NCI-H82 (cell line): Measurements from ENCODE around the gene LBR.

ENCODE experiments used
- DNase-seq: peaks from one replicate; lab custom pipeline; 2025; lab: John Stamatoyannopoulos, UW

LBR gene

DNA sequence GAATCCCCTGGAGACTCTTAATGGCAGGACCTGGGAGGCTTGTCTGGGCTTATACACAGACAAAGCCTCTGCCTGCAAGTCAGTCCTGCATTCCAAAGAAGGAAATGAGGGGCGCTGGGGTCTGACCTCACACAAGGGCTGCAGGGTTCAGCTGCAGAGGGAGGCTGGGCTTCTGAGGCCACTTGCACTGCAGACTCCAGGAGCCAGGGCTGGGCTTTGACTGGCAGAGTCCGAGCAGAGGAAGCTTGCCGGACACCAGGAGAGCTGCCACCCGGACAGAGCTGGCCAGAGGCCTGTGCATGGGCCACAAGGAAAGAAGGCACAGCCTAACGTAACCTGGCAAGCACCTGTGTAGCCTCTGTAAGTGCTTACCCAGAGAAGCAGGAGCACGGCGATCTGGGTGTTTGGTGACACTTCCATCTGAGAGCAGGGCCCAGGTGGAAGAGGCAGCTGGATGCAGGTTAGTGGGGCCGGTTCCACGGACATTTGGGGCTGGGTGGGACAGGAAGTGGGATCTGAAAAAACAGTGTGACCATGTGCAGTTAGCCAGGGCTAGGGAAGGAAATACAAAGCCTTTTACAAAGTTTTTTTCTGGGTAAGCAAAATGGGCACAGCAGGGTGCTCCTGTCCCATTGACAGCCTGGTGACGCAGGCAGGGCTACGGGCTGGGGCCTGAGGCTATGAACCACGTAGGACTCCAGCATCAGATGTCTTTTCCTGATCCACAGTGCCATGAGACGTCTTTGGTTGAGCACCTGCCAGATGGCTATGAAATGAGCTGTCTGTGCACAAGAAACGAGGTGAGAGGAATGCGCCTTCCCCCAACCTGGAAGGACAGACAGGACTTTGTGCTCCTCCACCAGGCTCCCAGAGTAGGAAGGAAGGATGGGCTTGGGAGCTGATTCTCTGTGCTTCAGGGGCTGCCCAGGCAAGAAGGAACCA, 37.3 kb upstream of the LBR start:
- peak; percentile 46 for DNase-seq

DNA sequence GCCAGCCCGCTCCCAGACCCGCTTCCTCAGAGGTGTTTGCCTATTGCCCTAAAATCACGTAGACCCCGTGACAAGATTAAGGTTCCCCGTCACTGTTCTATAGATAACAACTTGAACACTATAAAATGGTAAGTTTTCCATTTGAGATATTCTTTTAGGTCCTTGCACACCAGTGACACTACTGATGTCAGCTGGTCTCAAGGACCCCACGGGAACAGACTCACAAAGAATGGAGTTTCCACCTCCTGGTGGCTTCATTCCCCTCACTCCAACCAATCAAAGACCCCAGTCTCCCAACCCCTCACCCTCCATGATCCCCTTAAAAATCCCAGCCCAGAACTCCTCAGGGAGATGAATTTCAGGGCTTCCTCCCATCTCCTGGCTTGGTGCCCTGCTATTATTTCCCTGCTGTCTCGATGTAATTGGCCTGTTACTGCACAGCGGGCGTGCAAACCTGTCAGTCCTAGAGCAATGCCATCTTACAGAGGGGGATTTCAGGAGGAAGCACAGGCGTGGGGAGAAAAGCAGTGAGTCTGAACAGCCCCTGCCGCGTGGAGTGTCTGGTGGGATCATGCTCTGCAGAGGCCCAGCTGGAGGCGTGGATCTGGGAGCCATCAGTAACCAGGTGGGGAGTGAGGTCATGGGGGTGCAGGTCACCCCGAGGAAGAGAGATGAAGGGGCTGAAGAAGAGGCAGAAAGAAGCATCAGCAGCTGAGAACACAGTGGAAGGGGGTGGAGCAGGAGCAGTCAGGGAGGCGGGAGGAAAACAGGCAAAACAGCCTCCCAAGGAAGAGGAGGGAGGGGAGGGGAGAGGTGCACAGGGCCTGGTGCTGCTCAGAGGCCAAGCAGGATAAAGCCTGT, 35.1 kb upstream of the LBR start:
- peak; percentile 73 for DNase-seq

DNA sequence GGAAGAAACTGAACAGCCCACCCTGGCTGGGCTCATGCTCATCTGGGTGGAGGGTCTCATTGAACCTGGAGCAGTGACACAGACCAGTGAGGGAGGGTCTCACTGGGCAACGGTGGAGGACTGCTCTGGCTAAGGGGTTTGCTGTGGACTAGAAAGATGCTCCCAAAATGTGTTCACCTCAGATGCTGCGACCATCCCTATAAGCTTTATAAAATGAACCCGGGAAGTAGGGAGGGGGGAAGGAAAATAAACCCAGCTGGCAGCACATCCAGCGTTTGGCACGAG, 34.5 kb upstream of the LBR start:
- peak; percentile 80 for DNase-seq

DNA sequence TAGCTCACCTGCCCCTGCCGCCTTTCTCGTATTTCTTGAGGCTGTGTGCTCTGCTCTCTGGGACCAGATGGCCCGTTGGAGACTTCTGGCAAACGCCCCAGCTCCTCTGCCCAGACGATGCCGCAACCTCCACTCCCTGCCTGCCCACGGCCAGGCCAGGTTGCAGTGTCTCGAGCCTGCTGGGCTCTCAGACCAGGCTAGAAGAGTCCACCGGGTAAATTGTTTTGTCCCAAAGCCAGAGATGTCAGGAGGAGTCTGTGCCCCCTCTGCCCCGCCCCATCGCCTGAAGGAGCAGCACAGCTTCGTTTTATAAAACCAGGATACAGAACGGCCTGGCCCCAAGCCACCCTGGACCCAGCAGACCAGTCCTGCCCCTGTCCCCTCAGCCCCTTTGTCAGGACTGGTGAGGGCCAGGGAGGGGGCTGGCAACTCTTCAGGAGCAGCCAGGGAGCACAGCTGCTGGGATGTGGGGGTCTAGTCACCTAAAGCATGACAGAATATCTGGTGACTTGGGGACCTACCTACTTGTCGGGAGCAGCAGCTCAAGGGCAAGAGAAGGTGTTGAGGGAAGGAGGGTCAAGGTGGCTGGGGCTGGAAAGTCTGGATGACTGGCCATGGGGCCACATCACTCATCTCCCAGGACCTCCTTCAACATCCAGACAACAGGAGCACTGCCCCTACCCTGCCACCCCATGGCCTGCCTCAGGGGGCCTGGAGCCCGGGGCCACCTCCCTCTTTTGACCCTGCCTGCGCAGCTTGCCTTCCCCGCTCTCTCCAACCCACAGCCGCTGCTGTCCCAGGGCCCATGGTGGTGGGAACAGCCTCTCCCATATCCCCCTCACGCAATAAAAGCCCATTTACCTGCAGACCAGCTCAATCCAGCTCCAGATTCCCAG, 33.9 kb upstream of the LBR start:
- DNase-seq = no peak

DNA sequence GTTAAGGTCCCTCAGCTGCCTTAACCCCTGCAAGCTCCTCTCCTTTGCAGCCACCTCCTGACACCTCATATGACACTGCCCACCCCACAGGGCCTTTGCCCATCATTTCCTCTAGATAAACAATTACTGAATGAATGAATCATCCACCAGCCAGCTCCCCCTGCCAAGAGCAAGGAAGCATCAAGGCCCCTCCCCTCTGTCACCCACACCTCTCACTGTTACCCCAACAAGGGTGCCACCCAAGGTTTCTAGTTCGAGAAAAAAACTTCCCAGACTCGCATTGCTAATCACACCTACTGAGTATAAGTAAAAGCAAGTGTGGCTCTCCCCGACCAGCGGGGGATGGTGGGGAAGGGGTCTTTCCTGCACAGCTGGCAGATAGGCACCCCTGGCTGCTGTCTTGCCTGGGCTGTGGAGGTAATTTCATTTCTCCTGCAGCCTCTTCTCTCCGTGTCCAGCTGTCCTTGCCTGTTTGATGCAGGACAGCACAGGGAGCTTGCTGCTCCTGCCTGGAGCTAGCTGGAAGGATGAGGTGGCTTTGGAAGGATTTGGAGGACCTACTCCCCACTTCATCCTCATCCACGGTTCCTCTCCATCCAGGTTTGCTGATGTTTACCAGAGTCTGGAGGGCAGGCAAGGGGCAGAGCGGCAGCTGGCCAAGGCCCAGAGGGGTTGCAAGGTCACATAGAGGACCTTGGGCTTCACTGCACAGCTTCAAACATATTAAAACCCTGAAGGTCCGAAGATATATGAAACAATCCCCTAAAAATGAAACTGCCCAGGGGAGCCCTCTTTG, 33.1 kb upstream of the LBR start:
- DNase-seq = no peak

DNA sequence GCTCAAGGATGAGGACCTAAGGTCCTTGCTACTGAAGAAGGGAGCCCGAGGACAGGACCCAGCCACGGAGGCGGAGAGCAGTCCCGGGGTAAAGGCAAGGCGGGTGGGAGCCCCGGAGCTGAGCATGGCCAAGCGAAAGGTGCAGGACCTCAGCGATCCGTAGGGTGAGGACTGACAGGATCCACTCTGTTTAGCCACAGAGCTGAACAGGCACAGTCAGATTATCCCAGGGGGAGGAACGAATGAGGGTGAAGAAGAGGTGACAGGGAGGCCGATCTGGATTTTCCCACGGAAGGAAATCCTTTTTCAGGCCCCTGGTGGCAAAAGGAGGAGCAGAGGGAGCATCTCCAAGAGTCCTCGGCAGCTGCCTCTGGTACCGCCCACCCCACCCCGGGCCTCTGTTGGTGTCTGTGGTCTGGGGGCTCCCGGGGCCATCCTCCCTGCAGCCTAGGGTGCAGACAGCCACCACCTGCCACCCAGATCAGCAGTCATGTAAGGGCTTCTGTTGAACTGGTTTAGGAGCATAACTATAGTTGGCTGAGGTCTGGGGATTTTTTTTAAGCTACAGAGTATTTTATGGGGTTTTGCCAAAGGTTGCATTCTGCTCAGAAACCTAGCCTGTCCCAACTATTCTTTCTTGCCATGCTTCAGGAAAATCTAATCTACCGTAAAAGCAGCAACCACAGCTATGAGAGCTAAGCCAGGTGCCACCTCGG, 32.3 kb upstream of the LBR start:
- peak; percentile 82 for DNase-seq

DNA sequence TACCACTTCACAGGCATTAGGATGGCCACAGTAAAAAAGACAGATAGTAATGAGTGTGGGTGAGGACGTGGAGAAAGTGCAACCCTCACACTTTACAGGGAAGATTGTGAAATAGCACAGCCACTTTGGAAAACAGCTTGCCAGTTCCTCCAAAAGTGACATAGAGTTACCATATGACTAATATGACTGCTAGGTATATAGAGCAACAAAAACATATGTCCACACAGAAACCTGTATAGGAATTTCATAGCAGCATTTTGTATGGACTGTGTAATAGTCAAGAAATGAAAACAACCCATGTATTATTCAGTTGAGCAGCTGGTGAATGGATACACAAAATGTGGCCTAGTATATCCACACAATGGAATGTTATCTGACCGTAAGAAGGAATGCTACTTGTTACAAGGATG, 30.4 kb upstream of the LBR start:
- no peak for DNase-seq

DNA sequence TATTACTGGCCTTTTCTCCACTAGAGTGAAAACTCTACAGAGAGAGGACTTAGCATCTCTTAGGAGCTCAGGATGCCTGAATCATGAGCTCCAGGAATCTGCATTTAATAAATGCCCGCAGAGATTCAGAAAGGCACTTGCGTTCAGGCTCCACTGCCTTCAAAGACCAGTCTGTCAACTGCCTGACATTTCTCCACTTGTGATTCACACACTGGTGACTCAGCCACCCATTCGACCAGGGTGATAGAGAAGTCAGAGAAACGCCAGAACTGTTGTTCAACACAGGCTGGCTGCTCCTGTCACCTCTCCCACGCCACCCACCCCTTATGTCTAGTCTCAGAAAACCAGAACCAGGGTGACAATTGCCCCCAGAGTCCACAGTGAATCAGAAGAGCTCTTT, 26.9 kb upstream of the LBR start:
- no peak for DNase-seq

DNA sequence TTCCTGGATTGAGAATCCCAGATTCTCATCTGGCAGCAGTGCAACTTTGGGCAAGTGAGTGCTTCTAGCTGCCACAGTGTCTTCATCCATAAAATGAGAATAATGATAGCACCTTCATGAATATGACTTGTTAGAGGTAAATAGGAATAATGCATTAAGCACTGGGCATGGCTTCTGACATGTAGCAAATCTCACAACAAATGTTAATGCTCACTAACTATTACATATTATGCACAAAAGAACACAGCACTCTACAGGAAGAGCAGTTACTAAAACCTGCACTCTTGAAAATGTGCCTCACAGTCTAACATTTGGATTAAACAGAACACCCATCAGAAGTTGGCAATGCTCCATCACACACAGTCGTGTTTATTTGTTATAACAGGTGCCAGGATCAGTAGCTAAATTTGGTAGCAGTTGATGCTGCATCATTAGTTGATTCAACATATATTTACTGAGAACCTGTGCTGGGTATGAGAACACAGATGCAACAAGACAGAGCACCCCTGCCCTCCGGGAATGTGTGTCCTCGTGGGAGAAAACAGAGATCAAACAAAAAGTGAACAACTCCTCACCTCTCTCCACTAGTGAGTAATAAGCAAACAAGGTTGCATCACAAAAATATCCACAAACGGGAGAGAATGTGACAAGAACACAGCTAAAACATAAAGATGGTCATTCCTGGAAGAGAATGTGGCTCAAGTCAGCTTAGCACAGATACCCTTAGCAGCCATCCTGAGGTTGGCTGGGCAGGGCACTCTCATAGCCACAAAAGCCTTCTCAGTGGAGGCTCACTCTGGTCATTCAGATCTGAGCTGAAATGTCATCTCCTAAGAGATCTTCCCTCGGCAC, 26.2 kb upstream of the LBR start:
- no peak for DNase-seq

DNA sequence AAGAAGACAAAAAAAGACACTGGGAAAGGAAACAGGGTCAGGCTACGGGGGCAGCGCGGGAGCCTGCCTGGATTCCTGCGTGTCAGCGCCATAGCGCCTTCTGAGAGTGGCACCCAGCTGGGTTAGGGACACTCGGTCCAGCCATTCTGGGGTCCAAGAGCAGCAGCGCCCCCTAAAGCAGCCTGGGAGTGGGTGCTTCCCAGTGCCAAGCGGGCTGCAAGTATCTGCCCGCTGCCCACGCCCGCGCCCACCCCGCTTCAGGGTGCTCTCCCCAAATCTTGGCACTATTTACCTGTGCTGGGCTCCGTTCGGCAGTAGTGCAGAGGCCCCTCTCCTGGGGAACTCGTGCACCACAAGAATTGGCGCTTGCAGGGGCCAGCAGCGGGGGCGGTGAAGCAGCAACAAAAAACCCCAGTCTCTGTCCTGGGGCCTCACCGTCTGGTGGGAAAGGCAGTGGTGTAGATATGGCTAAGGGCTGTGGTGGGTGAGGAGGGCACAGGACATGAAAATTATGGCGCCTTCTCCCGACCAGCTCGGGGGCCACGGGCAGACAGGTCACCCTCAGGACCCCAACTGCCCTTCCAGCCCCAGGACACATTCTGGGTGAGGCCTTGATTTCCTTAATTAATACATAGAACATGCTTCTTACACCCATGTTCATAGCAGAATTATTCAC, 24.1 kb upstream of the LBR start:
- DNase-seq = no peak

DNA sequence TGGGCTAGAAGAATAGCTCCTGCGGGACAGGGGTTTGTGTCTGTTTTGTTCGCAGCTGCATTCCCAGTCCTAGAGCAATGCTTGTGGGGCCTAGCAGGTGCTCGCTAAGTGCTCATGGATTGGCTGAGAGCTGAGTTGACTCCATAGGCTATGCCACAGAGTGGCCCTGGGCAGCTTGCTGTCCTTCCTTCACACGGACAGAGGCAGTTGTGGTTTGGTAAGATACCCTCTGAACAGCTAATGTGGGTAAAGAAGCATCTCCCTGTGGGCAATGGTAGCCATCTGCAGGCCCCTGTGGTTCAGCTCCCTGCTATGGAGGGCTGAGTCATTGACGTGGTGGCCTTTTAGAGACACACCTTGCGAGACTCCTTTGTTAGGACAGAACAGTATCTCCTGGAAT, 23.5 kb upstream of the LBR start:
- no peak for DNase-seq

DNA sequence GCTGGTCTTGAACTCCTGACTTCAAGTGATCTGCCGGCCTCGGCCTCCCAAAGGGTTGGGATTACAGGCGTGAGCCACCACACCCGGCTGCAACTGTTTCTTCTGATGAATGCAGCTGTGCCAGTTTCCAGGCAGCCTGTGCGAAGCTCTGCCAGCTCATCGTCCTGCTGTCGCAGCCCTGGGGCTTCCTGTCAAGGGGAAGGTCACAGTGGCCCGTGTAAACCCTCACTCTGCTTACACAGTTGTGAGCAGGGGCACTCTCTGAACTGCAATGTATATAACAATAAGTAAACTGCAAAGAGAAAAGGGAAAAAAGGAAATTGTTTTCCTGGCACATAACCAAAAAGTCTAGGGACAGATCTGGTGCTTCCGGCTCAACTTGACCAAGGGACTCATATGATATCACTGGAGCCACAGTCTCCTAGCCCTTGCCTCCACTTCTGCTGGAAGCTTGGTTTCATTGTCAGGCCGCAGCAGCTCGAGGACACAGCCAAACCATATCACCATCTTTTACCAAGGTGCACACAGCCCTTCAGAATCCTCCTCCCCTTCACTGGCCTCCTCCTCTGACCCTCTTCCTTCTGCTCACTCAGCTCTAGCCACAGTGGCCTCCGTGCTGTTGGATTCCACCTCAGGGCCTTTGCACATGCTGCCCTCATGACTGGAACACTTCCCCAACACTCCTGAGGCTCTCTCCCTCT, 22.8 kb upstream of the LBR start:
- DNase-seq = no peak

DNA sequence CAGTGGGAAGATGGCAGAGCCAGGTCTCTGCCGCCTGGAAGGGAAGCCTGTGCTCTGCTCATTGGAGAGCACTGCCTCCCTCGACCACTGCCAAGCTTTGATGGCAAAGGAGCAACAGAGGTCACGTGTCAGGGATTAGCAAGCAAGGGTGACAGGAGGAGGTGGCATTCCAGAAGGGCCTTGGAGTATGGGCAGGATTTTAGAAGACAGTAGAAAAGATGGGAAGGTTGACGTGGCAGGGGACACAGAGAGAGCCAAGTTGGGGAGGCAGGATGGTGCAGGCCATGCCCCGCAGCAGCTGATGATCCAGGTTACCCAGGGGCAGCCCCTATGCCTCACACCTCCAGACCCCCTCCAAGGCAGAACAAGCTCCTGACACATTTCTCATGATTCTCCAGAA, 21.9 kb upstream of the LBR start:
- peak; percentile 13 for DNase-seq

DNA sequence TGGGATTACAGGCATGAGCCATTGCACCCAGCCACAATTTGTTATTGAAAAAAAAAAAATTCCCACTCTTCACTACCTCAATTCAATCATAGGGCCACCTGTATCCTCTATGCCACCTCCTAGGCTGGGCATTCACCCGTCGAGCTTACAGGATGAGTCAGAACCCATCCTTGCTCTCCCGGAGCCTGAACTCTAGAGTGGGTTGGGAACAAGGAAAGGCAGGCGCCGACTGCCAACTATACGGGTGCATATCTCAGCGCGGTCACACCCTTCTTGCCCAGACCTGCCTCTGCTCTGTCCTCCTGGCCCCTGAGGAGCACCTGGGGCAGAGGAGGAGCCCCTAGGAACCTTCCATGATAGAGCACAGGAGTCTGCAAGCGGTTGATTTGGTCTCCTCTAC, 21.4 kb upstream of the LBR start:
- no peak for DNase-seq

DNA sequence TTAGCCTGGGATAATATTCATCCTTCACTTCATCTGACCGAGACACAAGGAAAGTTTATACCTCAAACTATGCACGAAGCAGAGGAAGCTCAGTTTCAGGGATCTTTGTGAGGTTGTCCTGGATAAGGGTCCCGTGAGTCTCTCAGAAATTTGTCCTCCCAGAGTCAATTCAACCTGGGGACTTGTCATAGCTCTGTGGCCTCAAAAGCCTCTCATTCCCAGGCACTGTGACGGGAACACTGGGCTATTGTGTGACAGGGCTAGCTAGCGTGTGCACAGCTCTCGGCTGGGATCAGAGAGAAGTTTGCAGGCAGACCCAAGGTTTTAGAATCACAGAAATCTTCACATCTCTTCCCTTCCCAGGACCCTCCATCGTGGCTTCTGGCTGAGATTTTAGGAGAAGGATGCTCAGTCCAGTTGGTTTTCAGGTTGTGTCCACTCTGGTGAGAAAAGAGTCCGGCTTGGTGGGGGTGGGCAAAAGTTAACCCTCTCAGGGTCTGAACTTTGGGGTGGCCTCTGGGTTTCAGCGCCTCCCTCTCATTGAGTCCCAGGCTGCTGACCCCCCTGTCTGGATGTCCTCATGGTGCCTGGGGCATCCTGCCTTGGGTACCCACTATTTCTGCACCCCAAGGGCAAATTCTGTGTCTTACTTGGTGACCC, 20.4 kb upstream of the LBR start:
- no peak for DNase-seq

DNA sequence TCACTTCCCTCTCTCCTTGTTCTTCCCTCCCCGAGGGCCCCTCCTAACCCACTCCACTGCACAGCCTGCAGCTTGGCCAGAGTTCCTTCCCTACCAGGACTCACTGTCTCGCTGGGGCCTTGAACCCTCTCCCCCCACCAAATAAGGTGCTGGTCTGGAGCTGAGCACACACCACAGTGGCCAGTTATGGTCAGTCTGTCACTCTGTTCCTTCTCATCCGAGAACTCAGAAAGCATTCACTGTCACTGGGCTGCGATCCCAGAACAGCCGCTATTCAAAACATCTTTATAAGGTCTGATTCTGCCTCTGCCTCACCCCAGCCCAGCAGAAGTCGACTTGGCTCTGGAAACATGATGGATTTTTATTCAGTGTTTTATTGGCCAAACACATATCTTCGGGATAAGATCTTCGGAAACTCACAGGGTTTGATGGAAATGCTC, 19.8 kb upstream of the LBR start:
- DNase-seq = no peak

DNA sequence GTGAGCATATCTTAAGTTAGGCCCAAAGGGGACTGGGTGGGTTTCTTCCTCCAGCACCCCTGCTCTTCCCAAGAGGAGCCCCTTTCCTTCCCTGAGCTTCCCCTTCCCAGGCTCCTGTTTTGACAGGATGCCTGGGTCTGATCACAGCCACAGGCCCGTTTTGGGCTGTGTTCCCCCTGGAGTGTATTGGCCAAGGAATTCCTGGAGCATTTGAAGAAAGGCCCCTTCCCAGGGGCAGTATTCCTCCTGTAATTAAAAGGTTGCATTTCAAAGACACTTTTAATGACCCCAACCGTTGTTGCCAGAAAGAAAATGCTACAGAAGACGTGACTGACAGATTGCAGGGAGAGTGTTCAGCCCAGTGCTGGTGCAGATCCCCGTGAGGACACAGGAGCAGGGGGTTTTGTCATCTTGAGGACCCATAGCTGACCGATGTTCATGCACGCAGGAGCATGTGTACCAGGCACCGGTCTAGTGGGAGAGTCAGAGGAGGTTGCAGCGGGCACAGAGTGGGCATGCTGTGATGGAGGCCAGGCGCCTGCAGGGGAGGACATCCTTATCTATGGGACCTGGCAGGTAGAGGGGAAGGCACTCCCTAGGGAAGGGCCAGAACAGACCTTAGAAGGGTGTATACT, 19.3 kb upstream of the LBR start:
- no peak for DNase-seq

DNA sequence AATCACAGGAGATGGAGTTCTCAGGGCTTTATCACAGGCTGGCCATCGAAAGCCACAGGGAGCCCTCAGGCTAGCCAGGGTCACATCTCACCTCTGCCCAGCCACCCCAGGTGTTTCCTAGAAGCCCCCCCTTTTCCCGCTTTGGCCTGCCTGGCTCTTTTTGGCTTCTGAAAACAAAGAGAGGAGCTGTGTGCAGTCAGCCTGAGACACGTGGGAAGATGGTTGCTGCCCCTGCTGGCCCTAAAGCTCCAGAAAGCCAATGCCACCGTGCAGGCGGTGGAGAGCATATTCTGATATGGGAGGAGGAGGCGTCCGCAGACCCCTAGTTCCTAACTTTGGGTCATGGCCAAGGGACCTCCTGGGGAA, 18.7 kb upstream of the LBR start:
- DNase-seq = no peak
